Endodermal cell (in vitro differentiated cells): ENCODE data around the gene RIT2. TPM values are rescaled to one million over a fixed set of nuclear protein-coding genes. Genes with fewer than 3 reads are reported as not detected.

Source experiments
- DNase-seq: peaks from one replicate; pipeline ENCODE4 v3.0.0-alpha.2; 2017
- H3K27ac ChIP-seq: 2 replicates; pipeline ENCODE4 v1.5.1; 2013; ENCODE audit warnings: mild to moderate bottlenecking, low read depth, low read length, moderate library complexity
- H3K27me3 ChIP-seq: 2 replicates; pipeline ENCODE4 v1.6.1; 2013; ENCODE audit warnings: mild to moderate bottlenecking, low read length, moderate library complexity; ENCODE audit not compliant: insufficient read depth, control insufficient read depth, poor library complexity, severe bottlenecking
- H3K36me3 ChIP-seq: 2 replicates; pipeline ENCODE4 v1.7.0; 2013; ENCODE audit warnings: mild to moderate bottlenecking, low read length, moderate library complexity; ENCODE audit not compliant: control insufficient read depth, insufficient read depth
- H3K4me1 ChIP-seq: one replicate; pipeline ENCODE4 v1.7.0; 2013; ENCODE audit warnings: low read length; ENCODE audit not compliant: control insufficient read depth, insufficient read depth
- H3K4me3 ChIP-seq: 2 replicates; pipeline ENCODE4 v1.5.1; 2013; ENCODE audit warnings: mild to moderate bottlenecking, low read length, moderate library complexity
- H3K9ac ChIP-seq: 2 replicates; pipeline ENCODE4 v1.6.1; 2013; ENCODE audit warnings: mild to moderate bottlenecking, low read length, moderate library complexity; ENCODE audit not compliant: poor library complexity, severe bottlenecking; ENCODE audit errors: extremely low read depth
- H3K9me3 ChIP-seq: 2 replicates; pipeline ENCODE4 v1.6.1; 2013; ENCODE audit warnings: mild to moderate bottlenecking, low read length, moderate library complexity; ENCODE audit not compliant: control insufficient read depth
- H3K27ac Mint-ChIP-seq: 2 replicates; pipeline ENCODE4 v1.8.0; 2020; ENCODE audit warnings: mixed read lengths
- H3K27me3 Mint-ChIP-seq: 2 replicates; pipeline ENCODE4 v1.8.0; 2021; ENCODE audit warnings: mild to moderate bottlenecking, mixed read lengths; ENCODE audit not compliant: insufficient read depth
- H3K36me3 Mint-ChIP-seq: 2 replicates; pipeline ENCODE4 v1.8.0; 2020; ENCODE audit warnings: low read depth, mixed read lengths
- H3K4me1 Mint-ChIP-seq: 2 replicates; pipeline ENCODE4 v1.8.0; 2020; ENCODE audit warnings: mixed read lengths
- H3K4me3 Mint-ChIP-seq: 2 replicates; pipeline ENCODE4 v1.8.0; 2020; ENCODE audit warnings: mild to moderate bottlenecking, moderate library complexity, mixed read lengths
- H3K9me3 Mint-ChIP-seq: 2 replicates; pipeline ENCODE4 v1.8.0; 2020; ENCODE audit warnings: mild to moderate bottlenecking, mixed read lengths
- WGBS, 2 experiments: methylation state at CpG; one replicate each; pipeline versions ENCODE4 v1.1.5 to v1.1.7; 2013; ENCODE audit warnings: missing lambda C conversion rate in 2 of 2, mixed read lengths in 1 of 2; ENCODE audit not compliant: insufficient coverage in 1 of 2, insufficient read length in 1 of 2; 5-methylcytosine and 5-hydroxymethylcytosine counted together
- total RNA-seq, 2 donors: library from RNA; stranded (reverse); fragmentation: NEBNext Ultra II Directional in 1 of 2; extraction: Animal tissue kit (Norgen Biotek cat#: 25700) in 1 of 2; gene quantifications; 2 replicates in 1 of 2; 3 replicates in 1 of 2; pipeline ENCODE4 v1.2.1, GENCODE V29; 2021
- TF ChIP-seq, protein P1 (sequence below): fragments of 200-600 bp; sonication (generic); conservative IDR thresholded peaks from 2 replicates; pipeline ENCODE4 v1.5.0; 2021; ENCODE audit warnings: antibody characterized with exemption, mild to moderate bottlenecking

The RIT2 gene
- total RNA-seq, 2 donors from 2014 or later = 0.81 TPM; not detected in 1

DNA sequence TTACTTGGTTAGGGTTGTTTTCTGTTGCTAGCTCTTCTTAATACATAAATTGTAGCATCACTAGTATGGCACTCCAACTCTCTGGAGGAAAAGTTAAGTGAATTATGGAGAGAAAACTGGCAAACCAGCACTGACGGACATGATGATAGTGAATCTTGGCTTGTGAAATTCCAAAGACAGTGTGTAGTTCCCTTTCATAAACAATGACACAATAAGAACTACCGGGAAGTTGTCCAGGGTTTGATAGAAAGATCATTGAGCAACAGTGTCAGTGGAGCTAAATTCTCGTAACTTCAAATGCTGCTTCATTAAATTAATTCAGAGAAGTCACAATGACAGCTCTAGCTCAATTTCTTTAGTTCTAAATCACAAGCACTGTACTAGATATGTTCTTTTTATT, 66.5 kb downstream of the RIT2 start:
- no peak overlapping the region for H3K9ac ChIP-seq
- Mint-ChIP-seq H3K36me3 (no peaks in the 10 kb centered on the region), H3K27ac (no peak overlapping the region), H3K4me1 (peaks cover 8% of the 10 kb centered on the region), H3K4me3 (no peak overlapping the region), H3K9me3 (no peaks in the 10 kb centered on the region), H3K27me3 (no peaks in the 10 kb centered on the region)
- DNase-seq = no peak
- H3K4me3 ChIP-seq = no peak overlapping the region
- TF ChIP-seq, protein P1, sequence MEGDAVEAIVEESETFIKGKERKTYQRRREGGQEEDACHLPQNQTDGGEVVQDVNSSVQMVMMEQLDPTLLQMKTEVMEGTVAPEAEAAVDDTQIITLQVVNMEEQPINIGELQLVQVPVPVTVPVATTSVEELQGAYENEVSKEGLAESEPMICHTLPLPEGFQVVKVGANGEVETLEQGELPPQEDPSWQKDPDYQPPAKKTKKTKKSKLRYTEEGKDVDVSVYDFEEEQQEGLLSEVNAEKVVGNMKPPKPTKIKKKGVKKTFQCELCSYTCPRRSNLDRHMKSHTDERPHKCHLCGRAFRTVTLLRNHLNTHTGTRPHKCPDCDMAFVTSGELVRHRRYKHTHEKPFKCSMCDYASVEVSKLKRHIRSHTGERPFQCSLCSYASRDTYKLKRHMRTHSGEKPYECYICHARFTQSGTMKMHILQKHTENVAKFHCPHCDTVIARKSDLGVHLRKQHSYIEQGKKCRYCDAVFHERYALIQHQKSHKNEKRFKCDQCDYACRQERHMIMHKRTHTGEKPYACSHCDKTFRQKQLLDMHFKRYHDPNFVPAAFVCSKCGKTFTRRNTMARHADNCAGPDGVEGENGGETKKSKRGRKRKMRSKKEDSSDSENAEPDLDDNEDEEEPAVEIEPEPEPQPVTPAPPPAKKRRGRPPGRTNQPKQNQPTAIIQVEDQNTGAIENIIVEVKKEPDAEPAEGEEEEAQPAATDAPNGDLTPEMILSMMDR = no peak
- WGBS, 2 experiments = 83 to 91% methylated on average over 3 of the region's 3 CpGs
- H3K27ac ChIP-seq = no peak overlapping the region
- H3K27me3 ChIP-seq = no peaks in the 10 kb centered on the region
- H3K9me3 ChIP-seq = no peaks in the 10 kb centered on the region
- H3K36me3 ChIP-seq = no peaks in the 10 kb centered on the region
- H3K4me1 ChIP-seq = no peaks in the 10 kb centered on the region

DNA sequence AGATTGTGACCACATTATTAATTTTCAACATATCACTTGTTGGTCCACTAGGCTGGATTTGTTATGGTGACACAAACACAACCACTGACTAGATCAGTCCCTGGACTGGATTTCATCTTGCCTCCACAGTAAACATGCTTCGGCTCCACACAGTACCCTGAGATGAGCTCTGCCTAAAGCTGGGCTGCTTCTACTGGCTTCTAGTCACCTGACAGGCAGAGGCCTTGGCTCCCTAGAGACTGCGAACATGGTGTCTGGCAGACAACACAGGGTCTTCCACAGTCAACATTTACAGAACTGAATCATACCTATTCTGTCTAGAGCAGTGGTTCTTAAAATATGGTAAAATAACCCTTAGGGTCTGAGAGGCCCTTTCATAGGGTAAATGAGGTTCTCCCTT, 69.2 kb downstream of the RIT2 start:
- Mint-ChIP-seq H3K4me3 (no peak overlapping the region), H3K27ac (no peak overlapping the region), H3K9me3 (no peaks in the 10 kb centered on the region), H3K36me3 (no peaks in the 10 kb centered on the region), H3K27me3 (no peaks in the 10 kb centered on the region), H3K4me1 (peaks cover 4% of the 10 kb centered on the region)
- H3K9ac ChIP-seq = no peak overlapping the region
- no peaks in the 10 kb centered on the region for H3K4me1 ChIP-seq
- no peak overlapping the region for H3K27ac ChIP-seq
- no peak for DNase-seq
- no peaks in the 10 kb centered on the region for H3K9me3 ChIP-seq
- TF ChIP-seq, protein P1 = no peak
- H3K27me3 ChIP-seq = no peaks in the 10 kb centered on the region
- H3K36me3 ChIP-seq = no peaks in the 10 kb centered on the region
- no peak overlapping the region for H3K4me3 ChIP-seq
- 70% methylated on average over 2 of the region's 2 CpGs; no CpG with 5 or more reads in 1 of the 2 experiments for WGBS, 2 experiments

DNA sequence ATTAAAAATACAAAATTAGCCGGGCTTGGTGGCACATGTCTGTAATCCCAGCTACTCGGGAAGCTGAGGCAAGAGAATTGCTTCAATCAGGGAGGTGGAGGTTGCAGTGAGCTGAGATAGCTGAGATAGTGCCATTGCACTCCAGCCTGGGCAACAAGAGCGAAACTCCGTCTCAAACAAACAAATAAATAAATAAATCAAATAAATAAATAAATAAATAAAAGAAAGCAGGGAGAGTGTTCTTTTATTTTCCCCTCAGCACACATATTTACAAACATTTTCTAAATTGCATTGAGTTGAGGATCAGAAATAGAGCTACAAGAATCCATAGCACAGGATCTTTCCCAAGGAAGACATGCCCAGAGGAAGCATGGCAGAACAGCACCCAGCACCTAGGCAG, 71.9 kb downstream of the RIT2 start:
- Mint-ChIP-seq H3K4me1 (peaks cover 4% of the 10 kb centered on the region), H3K27ac (no peak overlapping the region), H3K4me3 (no peak overlapping the region), H3K9me3 (no peaks in the 10 kb centered on the region), H3K36me3 (no peaks in the 10 kb centered on the region), H3K27me3 (no peaks in the 10 kb centered on the region)
- Histone ChIP-seq H3K9ac (no peak overlapping the region), H3K27me3 (no peaks in the 10 kb centered on the region), H3K9me3 (no peaks in the 10 kb centered on the region), H3K27ac (no peak overlapping the region), H3K36me3 (no peaks in the 10 kb centered on the region), H3K4me1 (no peaks in the 10 kb centered on the region), H3K4me3 (no peak overlapping the region)
- TF ChIP-seq, protein P1 = no peak
- DNase-seq = no peak
- WGBS, 2 experiments = 96 to 100% methylated on average over 2 of the region's 4 CpGs
